GM18951 (cell line): Measurements from ENCODE around the gene SUV39H1.

Source experiments
- POLR2A ChIP-seq: IDR thresholded peaks from 4 replicates; pipeline ENCODE4 v1.6.1; 2011; ENCODE audit warnings: mild to moderate bottlenecking; ENCODE audit not compliant: insufficient read length, insufficient read depth; ENCODE audit errors: extremely low read depth
- in situ Hi-C: fragments of 300-500 bp; cut with MboI; formaldehyde crosslinking; loops from one replicate; pipeline ENCODE4 v1.12.0; 2022; ENCODE audit warnings: low sequenced_read_pairs, mixed read lengths, inconsistent platforms; ENCODE audit not compliant: unreplicated experiment

Gene SUV39H1

GRCh38 chrX:48745222-48745621 lies 48.7 kb downstream of the SUV39H1 start:
- in situ Hi-C loops = no loop called here
- TF ChIP-seq POLR2A = no peak

GRCh38 chrX:48747415-48748016 lies 51.0 kb downstream of the SUV39H1 start:
- in situ Hi-C loops = no loop called here
- no peak for TF ChIP-seq POLR2A

GRCh38 chrX:48749182-48749581 lies 52.6 kb downstream of the SUV39H1 start:
- in situ Hi-C loops = no loop called here

GRCh38 chrX:48751343-48751742 lies 54.8 kb downstream of the SUV39H1 start:
- TF ChIP-seq POLR2A = no peak
- in situ Hi-C loops = no loop called here

More at GRCh38 chrX:48749182-48749581, 52.6 kb downstream of the SUV39H1 start:
- no peak for TF ChIP-seq POLR2A

- TF ChIP-seq POLR2A = no peak
- in situ Hi-C loops = no loop called here
Measured at GRCh38 chrX:48752498-48752897, 56.0 kb downstream of the SUV39H1 start.

- in situ Hi-C loops = no loop called here
- TF ChIP-seq POLR2A = no peak
Measured at GRCh38 chrX:48753708-48754228, 57.2 kb downstream of the SUV39H1 start.

GRCh38 chrX:48754238-48754637 lies 57.7 kb downstream of the SUV39H1 start:
- in situ Hi-C loops = no loop called here
- TF ChIP-seq POLR2A = no peak
